Panc1 (cell line): ENCODE results near the gene DCC.

Experiments used
- CTCF ChIP-seq: fragments of 450-650 bp; IDR thresholded peaks from 2 replicates; pipeline ENCODE4 v1.5.1; 2017; ENCODE audit warnings: mild to moderate bottlenecking
- POLR2AphosphoS5 ChIP-seq: IDR thresholded peaks from 2 replicates; pipeline ENCODE4 v1.6.1; 2012; ENCODE audit warnings: mild to moderate bottlenecking, low read depth, low read length, moderate library complexity

- TF ChIP-seq CTCF, result no peak
- TF ChIP-seq POLR2AphosphoS5, result no peak
These were observed 476.1 kb downstream of the DCC start for GRCh38 chr18:52816121-52816520.
